ENCODE data around the gene NOXO1.

GRCh38 chr16:1975432-1976215, 5.6 kb downstream of the NOXO1 start:
- TF ChIP-seq CTCF (IDR thresholded peaks at IDR 0.05; ENCODE audit: low read depth, low read length) (no peak), POLR2A (IDR thresholded peaks at IDR 0.05; ENCODE audit: extremely low read depth, insufficient read length) (no peak), MAX (IDR thresholded peaks at IDR 0.05; ENCODE audit: low read depth, low read length) (no peak)
